NOMO-1 treated with dmso at 0.1 percent for 144 hours (cell line): ENCODE results near the gene PROZ.

ENCODE experiments used
- DNase-seq: peaks from one replicate; lab custom pipeline; 2025; ENCODE audit not compliant: unreplicated experiment; lab: John Stamatoyannopoulos, UW

PROZ gene

DNA sequence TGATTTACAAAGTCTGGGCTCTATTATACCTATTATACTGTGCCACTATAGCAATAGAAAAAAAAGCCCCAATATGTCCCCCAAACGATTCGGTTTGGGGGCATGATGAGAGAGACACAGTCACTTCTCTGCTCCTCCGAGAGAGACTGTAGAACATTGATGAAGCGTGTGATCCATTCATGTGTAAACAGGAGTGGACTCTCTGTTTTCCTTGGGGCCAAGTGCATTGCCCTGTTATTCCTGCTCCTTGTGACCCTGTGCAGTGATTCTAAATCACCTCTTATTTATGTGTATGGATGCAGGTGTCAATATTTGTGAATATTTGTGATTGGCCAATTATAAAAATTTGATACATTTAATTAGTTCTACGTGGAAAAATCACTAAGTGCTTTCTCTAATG lies 18.9 kb upstream of the PROZ start:
- no peak for DNase-seq

DNA sequence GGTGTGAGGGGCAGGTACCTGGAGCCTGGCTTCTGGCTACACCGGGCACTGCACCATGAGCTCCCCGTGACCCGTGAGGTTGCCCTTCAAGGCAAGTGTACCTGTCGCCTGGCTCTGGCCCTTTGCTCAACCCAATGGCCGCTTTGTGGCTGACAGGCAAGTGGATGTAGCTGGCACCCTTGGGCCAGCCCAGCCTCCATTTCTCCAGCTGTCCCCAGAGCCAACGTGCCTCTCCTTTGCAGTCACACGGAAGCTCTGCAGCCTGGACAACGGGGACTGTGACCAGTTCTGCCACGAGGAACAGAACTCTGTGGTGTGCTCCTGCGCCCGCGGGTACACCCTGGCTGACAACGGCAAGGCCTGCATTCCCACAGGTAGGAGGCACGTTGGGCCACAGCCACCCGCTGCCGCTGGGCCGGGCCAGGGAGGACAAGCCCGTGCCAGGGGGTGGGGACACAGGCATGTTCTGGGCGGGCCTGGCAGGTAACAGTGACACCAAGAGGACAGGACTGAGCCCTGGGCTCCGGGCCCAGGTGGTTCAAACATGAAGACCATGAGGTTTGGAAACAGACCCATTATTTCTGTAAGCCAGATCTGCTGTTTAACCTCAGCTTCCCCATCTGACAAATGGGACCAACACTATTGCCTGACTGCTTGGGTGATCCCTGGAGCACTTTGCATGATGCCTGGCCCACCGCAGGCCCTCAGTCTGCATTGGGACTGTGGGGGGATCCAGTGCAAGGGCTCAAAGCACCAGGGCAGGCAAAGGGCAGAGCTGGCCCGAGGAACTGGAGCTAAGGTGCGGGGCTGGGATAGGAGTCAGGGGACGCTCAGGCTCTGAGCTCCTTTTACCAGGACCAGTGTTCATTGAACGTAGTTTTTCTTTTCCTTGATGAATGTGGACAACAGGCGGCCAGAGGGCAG lies 17.5 kb upstream of the PROZ start:
- no peak for DNase-seq

DNA sequence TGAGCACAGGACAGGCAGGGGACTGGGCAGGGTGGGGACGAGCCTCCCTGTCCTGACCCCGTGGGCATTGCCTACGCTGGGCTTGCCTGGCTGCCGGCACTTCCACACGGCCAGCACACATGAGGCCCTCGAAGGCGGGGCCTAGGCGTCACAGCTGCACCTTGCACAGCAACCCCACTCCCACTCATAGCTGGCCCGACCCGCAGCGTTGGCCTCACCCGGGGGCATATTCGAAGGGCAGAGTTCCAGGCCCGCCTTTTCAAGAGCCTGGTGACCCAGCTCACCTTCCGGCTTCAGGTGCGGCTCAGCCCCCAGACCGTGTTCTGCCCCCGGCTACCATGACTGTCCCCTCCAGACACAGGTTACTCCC lies 16.9 kb upstream of the PROZ start:
- no peak for DNase-seq

DNA sequence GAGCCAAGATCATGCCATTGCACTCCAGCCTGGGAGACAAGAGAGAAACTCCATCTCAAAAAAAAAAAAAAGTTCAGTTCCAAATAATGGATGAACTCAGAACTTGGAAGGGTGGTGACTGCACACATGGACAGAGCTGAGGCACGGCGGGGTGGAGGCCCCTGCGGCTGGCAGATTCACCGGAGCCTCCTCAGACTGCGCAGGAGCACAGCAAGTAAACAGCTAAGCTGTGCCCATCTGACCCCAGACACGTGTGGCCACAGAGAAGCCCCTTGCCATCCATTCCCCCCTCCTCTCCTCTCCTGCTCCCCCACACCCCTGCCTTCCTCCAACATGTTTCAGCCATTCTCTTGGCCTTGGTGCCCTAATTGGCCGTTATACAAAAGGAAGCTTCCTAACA lies 15.6 kb upstream of the PROZ start:
- no peak for DNase-seq

DNA sequence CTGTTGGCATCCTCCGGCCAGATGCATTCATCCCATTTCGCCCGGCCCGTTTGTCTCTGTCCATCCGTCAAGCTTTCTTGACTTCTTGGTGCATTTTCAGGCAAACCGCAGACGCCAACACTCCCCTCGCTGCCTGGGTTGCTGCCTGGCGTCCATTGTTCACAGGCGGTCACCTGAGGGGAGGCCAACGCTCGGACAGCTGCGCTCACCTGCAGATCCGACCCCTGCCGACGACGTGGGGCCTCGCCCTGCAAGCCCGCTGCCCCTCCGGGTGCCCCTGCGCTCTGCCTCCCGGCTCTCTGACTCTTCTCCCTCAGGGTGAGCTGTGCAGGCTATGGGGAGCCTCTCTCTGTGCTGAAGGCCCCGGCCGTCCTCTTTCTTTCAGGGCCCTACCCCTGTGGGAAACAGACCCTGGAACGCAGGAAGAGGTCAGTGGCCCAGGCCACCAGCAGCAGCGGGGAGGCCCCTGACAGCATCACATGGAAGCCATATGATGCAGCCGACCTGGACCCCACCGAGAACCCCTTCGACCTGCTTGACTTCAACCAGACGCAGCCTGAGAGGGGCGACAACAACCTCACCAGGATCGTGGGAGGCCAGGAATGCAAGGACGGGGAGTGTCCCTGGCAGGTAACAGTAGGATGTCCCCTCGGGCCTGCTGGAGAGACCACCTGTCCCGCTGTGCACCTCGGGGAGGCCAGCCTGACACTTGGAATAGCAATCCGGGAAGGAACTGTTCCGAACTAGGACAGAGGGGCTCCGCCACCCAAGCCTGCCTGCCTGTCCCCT lies 14.8 kb upstream of the PROZ start:
- DNase-seq: no peak

DNA sequence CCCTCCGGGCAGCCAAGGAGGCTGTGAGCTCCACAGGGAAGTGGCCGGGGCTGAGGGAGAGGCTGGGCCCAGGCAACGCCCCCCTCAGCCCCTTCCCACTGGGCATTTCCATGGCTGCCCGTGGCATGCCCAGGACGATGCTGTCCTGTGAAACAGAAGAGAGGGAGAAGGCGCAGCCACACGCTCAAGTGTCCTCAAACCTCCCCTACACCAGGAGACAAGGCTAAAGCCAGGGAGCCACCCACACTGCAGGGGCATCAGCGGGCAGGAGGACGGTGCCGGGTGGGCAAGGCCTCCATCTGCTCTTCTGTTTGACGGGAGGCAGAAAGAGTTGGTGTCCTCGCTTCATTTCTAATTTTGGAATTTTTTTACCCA lies 14.2 kb upstream of the PROZ start:
- no peak for DNase-seq

DNA sequence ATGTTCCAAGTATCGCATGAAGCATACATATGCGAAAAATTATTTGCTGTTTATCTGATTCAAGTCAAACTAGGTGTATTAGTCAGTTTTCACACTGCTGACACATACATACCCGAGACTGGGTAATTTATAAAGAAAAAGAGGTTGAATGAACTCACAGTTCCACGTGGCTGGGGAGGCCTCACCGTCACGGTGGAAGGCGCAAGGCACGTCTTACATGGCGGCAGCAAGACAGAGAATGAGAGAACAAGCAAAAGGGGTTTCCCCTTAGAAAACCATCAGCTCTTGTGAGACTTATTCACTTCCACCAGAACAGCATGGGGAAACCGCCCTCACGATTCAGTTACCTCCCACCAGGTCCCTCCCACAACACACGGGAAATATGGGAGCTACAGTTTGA lies 13.0 kb upstream of the PROZ start:
- DNase-seq: no peak

DNA sequence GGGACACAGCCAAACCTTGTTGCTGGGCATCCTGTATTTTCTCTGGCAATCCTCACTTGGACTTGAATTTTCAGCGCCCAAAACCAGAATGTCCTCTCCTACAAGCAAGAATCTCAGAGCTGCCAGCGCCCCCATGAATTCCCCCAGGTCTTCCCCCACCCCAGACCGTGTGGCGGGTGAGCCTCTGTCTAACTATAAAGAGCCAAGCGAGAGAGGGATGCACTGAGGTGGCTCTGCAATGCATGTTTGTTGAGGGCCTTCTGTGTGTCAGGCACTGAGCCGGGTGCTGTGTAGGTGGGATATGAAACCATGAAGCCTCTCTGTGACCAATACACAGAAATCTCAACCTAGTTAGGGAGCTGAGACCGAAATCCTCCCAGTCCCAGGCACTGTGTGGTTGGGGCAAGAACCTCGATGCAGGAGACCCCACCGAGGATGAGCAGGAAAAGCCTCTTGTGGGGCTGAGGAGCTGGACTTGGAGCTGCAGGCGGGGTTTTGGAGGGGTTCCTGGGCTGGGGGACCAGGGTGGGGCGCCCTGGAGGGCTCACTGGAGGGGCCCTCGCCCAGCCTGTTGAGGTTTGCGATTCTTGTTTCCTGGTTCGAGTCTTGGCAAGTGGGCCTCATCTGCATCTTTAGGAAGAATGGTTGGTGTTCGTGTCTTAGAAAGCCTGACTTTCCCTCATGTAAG lies 12.4 kb upstream of the PROZ start:
- no peak for DNase-seq

DNA sequence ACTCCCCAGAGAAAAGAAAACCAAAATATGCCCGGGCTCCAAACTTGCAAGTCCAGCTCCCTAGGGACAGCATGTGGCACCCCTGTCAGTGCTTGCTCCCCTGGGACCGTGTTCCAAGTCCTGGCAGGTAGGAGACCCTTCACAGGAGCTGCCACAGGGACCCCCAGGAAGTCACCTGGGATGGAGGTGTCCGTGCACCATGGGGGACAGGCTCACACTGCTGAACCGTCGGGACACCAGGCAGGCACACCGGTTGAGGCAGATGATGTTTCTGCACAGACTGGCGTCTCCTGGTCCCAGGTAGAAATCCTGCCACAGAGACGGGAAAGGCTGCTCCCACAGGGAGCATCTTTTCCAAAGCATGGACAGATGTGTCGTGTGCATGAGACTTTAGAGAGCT lies 11.7 kb upstream of the PROZ start:
- no peak for DNase-seq

DNA sequence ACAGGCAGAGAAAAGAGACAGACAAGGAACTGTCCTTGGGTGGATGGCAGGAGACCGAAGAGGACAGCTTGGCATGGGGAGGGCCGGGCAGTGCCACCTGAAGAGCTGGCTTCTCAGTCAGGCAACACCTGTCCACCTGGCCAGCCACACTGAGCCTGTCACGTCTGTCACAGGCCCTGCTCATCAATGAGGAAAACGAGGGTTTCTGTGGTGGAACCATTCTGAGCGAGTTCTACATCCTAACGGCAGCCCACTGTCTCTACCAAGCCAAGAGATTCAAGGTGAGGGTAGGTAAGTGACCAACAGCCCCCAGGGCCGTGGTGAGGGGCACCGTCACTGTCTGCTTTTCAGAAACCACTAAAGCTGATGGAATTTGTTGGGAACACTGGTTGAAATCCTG lies 11.2 kb upstream of the PROZ start:
- no peak for DNase-seq

DNA sequence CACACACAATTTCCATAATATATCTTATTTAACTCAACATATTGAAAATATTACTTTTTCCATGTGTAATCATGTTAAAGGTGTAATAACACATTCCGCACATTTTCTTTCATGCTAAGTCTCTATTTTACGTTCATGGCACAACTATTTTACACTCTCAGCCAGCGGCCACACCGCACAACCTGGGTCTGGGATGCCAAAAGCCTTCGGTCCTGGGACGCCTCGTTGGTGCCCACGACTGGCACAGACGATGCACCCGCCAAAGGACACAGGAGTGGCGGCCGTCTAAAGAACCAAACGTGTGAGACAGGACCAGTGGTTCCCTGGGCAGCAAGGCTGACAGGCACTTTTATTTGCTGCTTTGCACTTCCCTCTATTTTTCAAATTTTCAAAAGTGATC lies 10.0 kb upstream of the PROZ start:
- DNase-seq: no peak

DNA sequence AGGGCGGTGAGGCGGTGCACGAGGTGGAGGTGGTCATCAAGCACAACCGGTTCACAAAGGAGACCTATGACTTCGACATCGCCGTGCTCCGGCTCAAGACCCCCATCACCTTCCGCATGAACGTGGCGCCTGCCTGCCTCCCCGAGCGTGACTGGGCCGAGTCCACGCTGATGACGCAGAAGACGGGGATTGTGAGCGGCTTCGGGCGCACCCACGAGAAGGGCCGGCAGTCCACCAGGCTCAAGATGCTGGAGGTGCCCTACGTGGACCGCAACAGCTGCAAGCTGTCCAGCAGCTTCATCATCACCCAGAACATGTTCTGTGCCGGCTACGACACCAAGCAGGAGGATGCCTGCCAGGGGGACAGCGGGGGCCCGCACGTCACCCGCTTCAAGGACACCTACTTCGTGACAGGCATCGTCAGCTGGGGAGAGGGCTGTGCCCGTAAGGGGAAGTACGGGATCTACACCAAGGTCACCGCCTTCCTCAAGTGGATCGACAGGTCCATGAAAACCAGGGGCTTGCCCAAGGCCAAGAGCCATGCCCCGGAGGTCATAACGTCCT lies 9.4 kb upstream of the PROZ start:
- no peak for DNase-seq

DNA sequence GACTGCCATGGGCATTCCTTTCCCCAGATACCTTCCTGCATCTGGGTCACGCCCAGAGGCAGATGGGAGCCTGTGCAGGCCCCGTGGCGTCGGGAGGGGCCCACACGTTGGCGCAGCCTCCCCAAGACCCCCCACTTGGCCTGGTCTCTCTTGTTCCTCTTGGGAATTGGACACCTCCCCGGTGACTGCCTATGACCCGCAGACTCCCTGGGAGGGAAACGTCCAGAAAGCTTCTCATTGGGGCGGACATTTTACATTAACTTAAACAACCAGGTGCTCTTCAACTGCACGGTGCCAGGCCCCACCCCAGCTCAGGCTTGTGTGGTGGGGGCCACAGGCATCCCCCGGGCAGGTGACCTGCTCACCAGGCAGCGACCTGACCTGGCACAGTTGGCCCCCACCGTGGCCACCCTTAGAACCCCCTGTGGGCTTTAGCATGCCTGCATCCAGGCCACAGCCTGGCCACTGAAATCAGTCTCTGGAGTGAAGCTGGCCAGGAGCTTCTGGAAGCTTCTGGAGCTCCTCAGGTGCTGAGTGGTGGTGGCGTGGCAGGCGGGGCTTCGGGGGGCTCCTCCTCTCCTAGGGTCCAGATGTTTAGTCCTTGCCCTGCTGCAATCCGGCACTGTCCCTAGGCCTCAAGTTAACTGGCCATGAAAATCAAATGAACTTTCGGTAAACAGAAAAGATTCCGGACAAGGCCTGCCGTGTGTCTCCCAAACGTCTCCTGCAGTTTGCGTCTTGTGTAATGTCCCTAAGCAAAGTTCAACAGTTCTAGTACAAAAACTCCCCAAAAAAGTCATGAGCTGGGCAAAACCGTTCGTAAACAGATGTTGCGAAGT lies 8.5 kb upstream of the PROZ start:
- no peak for DNase-seq

DNA sequence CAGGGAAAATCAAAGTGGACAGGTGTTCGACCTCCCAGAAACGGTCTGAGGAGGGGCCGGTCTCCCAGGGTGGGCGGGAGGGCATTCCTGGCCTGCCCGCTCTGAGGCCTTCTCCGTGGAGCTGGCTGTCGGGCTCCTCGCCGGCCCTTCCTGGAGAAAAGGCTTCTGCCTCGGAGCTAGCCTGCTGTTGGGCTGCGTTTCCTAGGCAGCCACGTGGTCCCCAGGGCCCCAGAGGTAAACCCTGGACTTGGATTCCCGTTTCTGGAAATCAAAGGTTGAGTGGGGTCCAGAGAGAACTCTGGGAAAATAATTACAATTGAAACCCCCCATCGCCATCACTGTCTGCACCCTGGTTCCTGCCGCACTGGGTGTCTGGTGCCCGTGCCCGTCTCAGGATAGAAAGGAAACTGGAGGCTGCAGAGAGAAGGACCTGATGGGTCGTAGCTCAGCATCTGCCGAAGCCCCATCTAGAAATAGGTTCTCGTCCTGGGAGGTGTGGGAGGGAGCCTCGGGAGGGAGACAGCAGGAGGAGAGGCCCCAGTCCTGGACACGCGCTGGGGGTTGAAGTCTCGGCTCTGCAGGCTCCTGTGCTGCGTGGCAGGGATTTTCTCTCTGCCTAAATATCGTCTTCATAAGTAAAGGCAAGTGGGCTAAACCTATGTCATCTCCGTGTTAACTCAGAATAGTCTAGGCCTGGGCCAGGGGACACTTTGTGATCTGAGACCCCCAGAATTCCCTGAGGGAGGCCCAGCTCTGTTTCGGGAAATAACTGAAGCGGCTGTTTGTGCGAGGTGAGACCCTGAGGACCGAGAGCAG lies 7.7 kb upstream of the PROZ start:
- no peak for DNase-seq

DNA sequence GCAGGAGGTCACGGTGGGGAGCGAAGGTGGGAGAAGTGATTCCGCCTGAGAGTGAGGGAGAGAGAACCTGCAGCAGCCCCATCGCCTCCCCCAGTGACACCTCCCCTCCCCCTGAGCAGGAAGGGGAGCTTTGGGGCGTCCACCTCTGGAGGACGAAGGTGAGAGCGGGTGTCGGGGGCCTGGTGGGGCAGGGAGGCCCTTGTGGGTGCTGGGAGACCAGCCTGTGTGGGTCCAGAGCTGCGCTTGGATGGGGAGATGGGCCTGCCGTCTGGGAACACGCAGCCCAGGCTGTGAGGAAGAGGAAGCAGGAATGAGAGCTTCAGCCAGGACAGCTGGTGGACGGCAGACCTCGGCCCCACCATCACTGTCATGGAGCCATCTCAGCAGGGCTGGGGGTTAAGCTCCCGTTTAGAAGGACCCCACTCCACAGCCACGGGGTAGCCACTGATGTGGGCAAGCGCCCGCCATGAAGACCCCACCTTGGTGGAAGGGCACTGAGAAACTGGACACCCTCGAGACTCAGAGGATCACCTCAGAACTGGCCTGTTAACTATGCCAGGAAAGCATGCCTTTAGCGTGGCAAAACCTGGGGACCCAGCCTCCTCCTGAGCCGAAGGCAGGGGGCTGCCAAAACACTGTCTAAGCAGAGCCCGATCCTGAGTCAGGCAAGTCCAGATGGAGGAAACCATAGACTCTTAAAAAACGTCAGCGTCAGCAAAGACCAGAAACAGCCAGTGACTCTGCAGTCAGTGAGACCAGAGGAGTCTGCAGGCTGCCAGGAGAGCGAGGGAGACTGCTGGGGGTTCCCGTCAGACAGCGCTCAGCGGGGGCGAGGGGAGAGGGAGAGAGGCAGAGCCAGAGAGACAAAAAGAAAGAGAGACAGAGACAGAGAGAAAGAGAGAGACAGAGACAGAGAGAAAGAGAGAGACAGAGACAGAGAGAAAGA lies 6.4 kb upstream of the PROZ start:
- no peak for DNase-seq

DNA sequence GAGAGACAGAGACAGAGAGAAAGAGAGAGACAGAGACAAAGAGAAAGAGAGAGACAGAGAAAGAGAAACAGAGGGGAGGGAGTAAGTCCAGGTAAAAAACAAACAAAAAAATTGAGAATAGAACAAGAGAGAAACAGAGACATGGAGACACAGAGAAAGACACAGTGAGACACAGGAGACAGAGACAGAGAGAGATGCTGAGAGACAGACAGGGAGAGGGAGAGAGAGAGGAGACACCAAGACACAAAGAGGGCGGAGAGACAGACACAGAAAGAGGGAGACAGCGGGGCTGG lies 5.8 kb upstream of the PROZ start:
- DNase-seq: no peak

DNA sequence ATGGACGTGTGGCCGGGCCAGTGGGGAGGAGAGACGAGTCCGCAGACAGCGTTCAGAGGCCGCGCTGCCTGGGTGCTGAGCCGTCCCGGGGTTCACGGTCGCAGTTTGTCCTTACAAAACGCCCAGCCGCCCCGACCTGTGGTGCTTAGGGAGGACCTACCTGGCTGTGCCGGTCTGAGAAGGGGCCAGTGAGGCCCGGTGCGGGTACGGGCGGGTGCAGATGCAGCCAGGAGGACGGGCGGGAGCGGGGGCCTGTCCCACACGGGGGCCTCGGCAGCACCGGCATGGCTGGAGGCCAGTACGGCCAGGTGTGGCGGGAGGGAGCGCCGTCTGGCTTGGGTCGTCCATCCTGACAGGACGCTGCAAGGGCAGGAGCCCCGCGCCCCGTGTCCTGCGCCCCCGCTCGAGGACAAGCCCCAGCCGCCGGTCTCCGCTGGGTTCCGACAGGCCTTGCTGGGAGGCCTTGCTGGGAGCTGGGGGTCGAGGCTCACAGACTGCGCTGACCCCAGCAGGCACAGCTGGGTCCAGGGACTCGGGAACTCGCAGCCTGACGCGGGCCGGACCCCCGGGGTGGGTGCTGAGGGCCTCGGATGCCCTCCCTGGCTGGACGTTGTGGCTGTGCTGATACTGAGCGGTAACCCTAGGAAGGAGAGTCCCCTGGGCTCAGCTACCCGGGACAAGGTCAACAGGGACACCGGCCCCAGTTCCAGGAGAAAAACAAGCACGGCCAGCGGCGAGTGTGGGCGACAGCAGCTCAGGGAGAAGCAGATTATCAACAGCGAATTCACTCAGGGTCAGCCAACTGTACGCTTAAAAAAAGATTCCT lies 5.3 kb upstream of the PROZ start:
- DNase-seq: no peak
